Urinary bladder (tissue), 4 donors: ENCODE measurements around the gene SRGAP2B. TPM values are rescaled to one million over a fixed set of nuclear protein-coding genes. Genes with fewer than 3 reads are reported as not detected.
"Not testable (repeated sequence)": the region's sequence is repeated elsewhere in the genome, so short reads cannot be mapped to it uniquely, and the experiment has no call there.

ENCODE experiments used
- DNase-seq: peaks from one replicate; pipeline ENCODE4 v3.0.0-alpha.2; 2015; ENCODE audit errors: extremely low spot score
- H3K27ac ChIP-seq: one replicate; pipeline ENCODE4 v1.5.1; 2013; ENCODE audit warnings: low read depth, mild to moderate bottlenecking, moderate library complexity
- H3K36me3 ChIP-seq: one replicate; pipeline ENCODE4 v1.6.1; 2013; ENCODE audit warnings: mild to moderate bottlenecking, moderate library complexity; ENCODE audit not compliant: insufficient read depth
- H3K4me1 ChIP-seq: one replicate; pipeline ENCODE4 v1.6.1; 2013; ENCODE audit warnings: mild to moderate bottlenecking, moderate library complexity; ENCODE audit not compliant: insufficient read depth
- H3K4me3 ChIP-seq: one replicate; pipeline ENCODE4 v1.5.1; 2013; ENCODE audit warnings: low read depth, low read length
- WGBS: extraction: QIAGEN DNeasy Blood & Tissue Kit; methylation state at CpG from one replicate; pipeline ENCODE4 v1.1.7; 2013; 5-methylcytosine and 5-hydroxymethylcytosine counted together
- polyA plus RNA-seq: library from polyadenylated mRNA; stranded (reverse); fragments of 200-250 nt; gene quantifications from one replicate; pipeline ENCODE4 v1.2.3, GENCODE V29; 2013
- total RNA-seq: library from RNA; depleted of rRNA; stranded (reverse); fragments of >200 nt; gene quantifications from one replicate; pipeline ENCODE4 v1.2.3, GENCODE V29; 2014
- donor health status: healthy with polysubstance abuse.
- donor health status: healthy.

The SRGAP2B gene
- total and polyA plus RNA-seq, 2 donors = 17.6 to 26.9 TPM

- not testable (repeated sequence) for DNase-seq, H3K36me3 ChIP-seq, H3K4me3 ChIP-seq, H3K27ac ChIP-seq, H3K4me1 ChIP-seq
- WGBS = no CpG with 5 or more reads among the region's 1 CpG
Measured at GRCh38 chr1:145041519-145041918, 53.6 kb downstream of the SRGAP2B start.

DNA sequence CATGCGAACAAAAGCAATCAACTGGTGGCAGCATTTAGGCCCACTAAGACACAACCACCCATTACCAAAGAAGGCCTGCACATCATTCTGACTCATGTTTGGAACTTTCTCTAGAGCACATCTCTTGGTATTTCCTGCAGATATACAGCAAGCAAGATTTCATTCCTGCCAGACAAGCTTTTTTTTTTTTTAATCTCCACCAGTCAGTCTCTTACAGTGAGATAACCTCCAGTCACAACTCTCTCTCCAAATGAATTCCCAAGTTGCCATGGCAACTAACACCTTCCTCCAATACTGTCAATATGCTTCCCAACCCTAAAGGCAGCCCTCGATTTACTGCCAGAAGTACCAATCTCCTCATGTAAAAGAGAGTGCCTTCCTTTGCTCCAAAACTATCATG, 59.1 kb downstream of the SRGAP2B start:
- 79% methylated on average over 2 of the region's 2 CpGs for WGBS
- H3K27ac ChIP-seq, H3K36me3 ChIP-seq, H3K4me1 ChIP-seq, H3K4me3 ChIP-seq, DNase-seq: not testable (repeated sequence)

DNA sequence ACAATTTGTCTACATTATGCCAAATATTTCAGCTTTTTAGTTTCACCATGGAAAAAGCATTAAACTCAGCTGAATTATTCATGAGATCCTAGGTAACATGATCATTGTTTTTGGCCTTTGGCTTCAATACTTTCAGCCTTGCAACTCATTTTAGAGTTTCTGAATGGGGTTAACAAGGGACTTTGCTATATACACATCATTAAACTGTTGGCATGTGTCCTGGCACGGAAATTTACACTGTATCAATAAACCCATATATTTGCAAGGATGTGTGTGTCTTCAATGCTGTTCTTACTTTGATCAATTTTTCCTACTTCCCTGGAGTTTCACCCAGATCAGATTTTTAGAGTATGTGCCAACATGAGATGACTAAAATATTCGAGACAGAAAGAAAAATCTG, 61.6 kb downstream of the SRGAP2B start:
- not testable (repeated sequence) for H3K4me1 ChIP-seq, DNase-seq, H3K4me3 ChIP-seq, H3K27ac ChIP-seq, H3K36me3 ChIP-seq
- WGBS = no CpG with 5 or more reads among the region's 2 CpGs

DNA sequence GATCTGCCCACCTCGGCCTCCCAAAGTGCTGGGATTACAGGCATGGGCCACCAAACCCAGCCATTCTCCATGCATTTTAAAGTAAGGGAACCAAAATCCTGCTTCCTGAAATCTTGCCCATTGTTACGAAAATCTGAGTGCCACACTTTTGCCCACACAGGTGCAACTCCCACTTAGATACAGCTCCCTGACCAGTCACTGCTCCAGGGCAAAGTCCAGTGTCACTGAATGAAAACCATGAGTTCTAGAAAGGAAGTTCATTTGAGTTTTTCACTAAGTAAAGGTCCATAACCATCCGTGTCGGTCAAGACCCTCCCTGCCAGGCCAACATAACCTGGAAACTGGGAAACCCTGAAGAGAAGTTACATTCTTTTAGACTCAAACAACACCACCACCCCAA, 67.9 kb downstream of the SRGAP2B start:
- no CpG with 5 or more reads among the region's 4 CpGs for WGBS
- H3K27ac ChIP-seq, H3K4me1 ChIP-seq, DNase-seq, H3K36me3 ChIP-seq, H3K4me3 ChIP-seq: not testable (repeated sequence)

DNA sequence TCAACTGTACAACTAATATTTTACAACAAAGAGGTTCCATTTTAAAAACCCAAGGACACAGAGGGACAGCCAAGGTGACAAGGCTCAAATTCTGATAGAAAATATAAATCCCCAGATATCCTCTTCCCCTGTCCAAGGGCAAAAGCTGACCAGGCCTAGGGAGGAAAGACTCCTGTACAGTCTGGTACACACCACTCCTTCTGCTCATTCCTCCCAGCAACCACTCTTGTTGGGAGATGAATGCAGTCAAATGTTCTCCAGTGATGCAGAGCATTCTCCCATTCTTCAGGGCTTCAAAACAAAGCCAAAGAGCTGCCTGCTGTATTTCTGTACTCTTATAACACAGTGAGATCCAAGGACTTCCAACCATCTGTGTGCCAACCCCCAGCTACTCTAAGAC, 69.8 kb downstream of the SRGAP2B start:
- not testable (repeated sequence) for H3K4me1 ChIP-seq, H3K4me3 ChIP-seq, DNase-seq, H3K36me3 ChIP-seq, H3K27ac ChIP-seq

DNA sequence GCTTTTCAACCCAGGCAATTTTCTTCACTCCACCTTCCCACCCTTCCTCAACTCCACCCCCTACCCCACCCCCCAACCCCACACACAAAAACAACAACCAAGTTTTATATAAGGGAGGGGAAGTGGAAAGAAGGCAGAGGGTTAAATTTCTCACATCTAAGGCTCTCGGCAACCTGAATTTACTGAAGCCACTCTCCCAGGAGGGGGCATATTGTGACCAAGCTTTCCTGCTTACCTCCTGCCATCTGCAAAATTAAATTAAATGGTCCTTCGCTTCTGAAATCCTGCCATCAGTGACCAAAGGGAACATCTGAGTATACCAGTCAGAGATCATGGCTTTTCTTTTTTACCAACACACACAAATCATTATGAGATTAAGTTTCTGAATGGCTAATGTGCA, 72.9 kb downstream of the SRGAP2B start:
- not testable (repeated sequence) for H3K36me3 ChIP-seq, H3K4me1 ChIP-seq, H3K27ac ChIP-seq, H3K4me3 ChIP-seq, DNase-seq
- WGBS = 100% methylated on average over 1 of the region's 2 CpGs

DNA sequence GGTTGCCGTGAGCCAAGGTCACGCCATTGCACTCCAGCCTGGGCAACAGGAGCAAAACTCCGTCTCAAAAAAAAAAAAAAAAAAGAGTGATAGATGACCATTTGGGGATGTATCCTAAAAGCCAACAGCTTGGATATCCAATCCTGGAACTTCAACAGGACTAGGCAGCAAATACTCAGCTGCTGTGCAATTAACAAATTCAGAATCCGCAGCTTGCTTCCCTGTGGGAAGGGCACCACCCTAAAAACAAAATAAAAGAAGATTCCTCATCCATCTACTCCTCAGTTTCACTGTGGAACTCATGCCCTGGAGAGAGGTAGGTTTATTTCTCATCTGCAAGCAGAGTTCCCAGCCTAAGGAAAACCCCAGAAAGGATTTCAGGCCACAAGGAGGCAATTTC, 73.4 kb downstream of the SRGAP2B start:
- not testable (repeated sequence) for H3K4me1 ChIP-seq, H3K36me3 ChIP-seq, H3K27ac ChIP-seq, H3K4me3 ChIP-seq, DNase-seq
- WGBS = 88% methylated on average over 3 of the region's 4 CpGs

- H3K4me1 ChIP-seq, H3K36me3 ChIP-seq, H3K4me3 ChIP-seq, H3K27ac ChIP-seq, DNase-seq: not testable (repeated sequence)
- WGBS = 77% methylated on average over 2 of the region's 2 CpGs
Measured at GRCh38 chr1:145019709-145020108, 75.4 kb downstream of the SRGAP2B start.

DNA sequence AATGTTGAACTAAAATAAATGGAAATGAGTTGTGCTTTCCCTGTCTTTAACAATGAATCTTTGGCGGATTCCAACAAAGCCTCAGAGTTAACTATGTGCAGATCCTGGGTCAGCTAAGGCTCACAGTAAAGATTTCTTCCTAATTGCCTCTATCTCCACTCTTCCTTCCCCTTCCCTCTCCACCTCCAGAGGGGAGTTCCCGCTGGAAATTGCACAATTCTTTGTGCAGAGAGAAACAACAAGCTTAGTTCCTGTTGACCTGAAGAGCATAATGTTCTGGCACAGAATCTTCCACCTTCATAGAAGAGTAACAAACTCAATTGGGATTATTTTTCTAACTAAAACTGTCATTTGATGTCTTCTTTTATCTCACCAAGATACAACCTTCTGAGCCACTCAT, 77.4 kb downstream of the SRGAP2B start:
- not testable (repeated sequence) for DNase-seq, H3K27ac ChIP-seq, H3K4me1 ChIP-seq, H3K4me3 ChIP-seq, H3K36me3 ChIP-seq
- WGBS = 60% methylated on average over 2 of the region's 2 CpGs

GRCh38 chr1:145016492-145016862, 78.7 kb downstream of the SRGAP2B start:
- H3K27ac ChIP-seq, H3K36me3 ChIP-seq, H3K4me1 ChIP-seq, H3K4me3 ChIP-seq, DNase-seq: not testable (repeated sequence)

- not testable (repeated sequence) for H3K27ac ChIP-seq, H3K4me1 ChIP-seq, DNase-seq, H3K4me3 ChIP-seq, H3K36me3 ChIP-seq
- no CpG with 5 or more reads among the region's 2 CpGs for WGBS
Measured at GRCh38 chr1:145015744-145016491, 79.2 kb downstream of the SRGAP2B start.

GRCh38 chr1:145013353-145013752, 81.8 kb downstream of the SRGAP2B start:
- H3K27ac ChIP-seq, H3K4me1 ChIP-seq, H3K4me3 ChIP-seq, DNase-seq, H3K36me3 ChIP-seq: not testable (repeated sequence)
- WGBS = 99% methylated on average over 4 of the region's 4 CpGs

- not testable (repeated sequence) for H3K4me3 ChIP-seq, H3K36me3 ChIP-seq, H3K4me1 ChIP-seq, H3K27ac ChIP-seq, DNase-seq
- WGBS = 97% methylated on average over 3 of the region's 4 CpGs
Measured at GRCh38 chr1:145011811-145012210, 83.3 kb downstream of the SRGAP2B start.

- H3K36me3 ChIP-seq, H3K27ac ChIP-seq, DNase-seq, H3K4me1 ChIP-seq, H3K4me3 ChIP-seq: not testable (repeated sequence)
- 47% methylated on average over 2 of the region's 3 CpGs for WGBS
Measured at GRCh38 chr1:145010580-145010979, 84.5 kb downstream of the SRGAP2B start.

- not testable (repeated sequence) for H3K4me1 ChIP-seq, H3K27ac ChIP-seq, DNase-seq, H3K4me3 ChIP-seq, H3K36me3 ChIP-seq
- WGBS = 7% methylated on average over 3 of the region's 3 CpGs
Measured at GRCh38 chr1:145009928-145010327, 85.2 kb downstream of the SRGAP2B start.
